Stimulated activated CD8-positive, alpha-beta memory T cell treated with anti-CD3 and anti-CD28 coated beads, Interleukin-4, amount 100 ng/mL, for 1 hour (primary cell): ENCODE data around the gene ECI1.

Experiments used
- DNase-seq, 2 donors: peaks; one replicate each; pipeline ENCODE4 v3.0.0-alpha.2; 2020; ENCODE audit warnings: low read depth in 2 of 2, low spot score in 1 of 2

ECI1 gene

GRCh38 chr16:2235234-2235651, 16.1 kb downstream of the ECI1 start:
- DNase-seq, result no peak

- no peak for DNase-seq
Measured at GRCh38 chr16:2234813-2235170, 16.6 kb downstream of the ECI1 start.

- no peak for DNase-seq
Measured at GRCh38 chr16:2233872-2234812, 17.2 kb downstream of the ECI1 start.

GRCh38 chr16:2233046-2233775, 18.2 kb downstream of the ECI1 start:
- no peak for DNase-seq

GRCh38 chr16:2232094-2232990, 19.0 kb downstream of the ECI1 start:
- no peak for DNase-seq

GRCh38 chr16:2231016-2231931, 20.1 kb downstream of the ECI1 start:
- DNase-seq, result no peak

- no peak for DNase-seq
Measured at GRCh38 chr16:2230376-2230775, 21.0 kb downstream of the ECI1 start.

GRCh38 chr16:2229632-2230250, 21.6 kb downstream of the ECI1 start:
- DNase-seq, result no peak

GRCh38 chr16:2229091-2229490, 22.3 kb downstream of the ECI1 start:
- no peak for DNase-seq

- no peak for DNase-seq
Measured at GRCh38 chr16:2228161-2228824, 23.1 kb downstream of the ECI1 start.

GRCh38 chr16:2226918-2227317, 24.5 kb downstream of the ECI1 start:
- DNase-seq, result no peak

GRCh38 chr16:2226245-2226793, 25.1 kb downstream of the ECI1 start:
- DNase-seq, result no peak

GRCh38 chr16:2223942-2224486, 27.4 kb downstream of the ECI1 start:
- DNase-seq, result no peak

GRCh38 chr16:2223221-2223941, 28.0 kb downstream of the ECI1 start, which contains the start of gene E4F1:
Gene E4F1, plus strand, starts transcription at chr16:2223591. Its CDS starts 23 bp downstream, at chr16:2223614.
- DNase-seq, result peak; percentile 97

- no peak for DNase-seq
Measured at GRCh38 chr16:2216330-2216729, 35.1 kb downstream of the ECI1 start.

GRCh38 chr16:2214719-2214968, 36.7 kb downstream of the ECI1 start, which contains the start of gene PGP:
Gene PGP, minus strand, starts transcription at chr16:2214840. Its CDS starts 63 bp downstream, at chr16:2214777.
- DNase-seq, result no peak

- no peak for DNase-seq
Measured at GRCh38 chr16:2213817-2214718, 37.3 kb downstream of the ECI1 start.
